Endothelial cell of umbilical vein (primary cell): ENCODE measurements around the gene IFT27. TPM values are rescaled to one million over a fixed set of nuclear protein-coding genes. Genes with fewer than 3 reads are reported as not detected.

Experiments used
- BruUV-seq: library from RNA; stranded (reverse); fragments of 400-500 nt; replicated peaks from 2 replicates; lab custom pipeline; 2021; lab: Mats Ljungman, UMichigan
- CTCF ChIA-PET: fragments of 300-600, 350-600 bp; sonication (Branson Sonifier 250); formaldehyde crosslinking; loops from one replicate; lab custom pipeline; 2021; ENCODE audit warnings: antibody characterized with exemption, inconsistent platforms; lab: Charles Lee
- POLR2A ChIA-PET: fragments of 300-600, 350-600 bp; sonication (Branson Sonifier 250); formaldehyde crosslinking; loops from one replicate; lab custom pipeline; 2021; ENCODE audit warnings: antibody characterized with exemption, inconsistent platforms; lab: Charles Lee
- DNase-seq: peaks from one replicate; pipeline ENCODE4 v3.0.0-alpha.2; 2011; ENCODE audit warnings: low read depth, low spot score
- FAIRE-seq: peaks from 2 replicates; lab custom pipeline; 2011; peaks lifted over from hg19 to GRCh38; lab: Jason Lieb, UNC
- H2AFZ ChIP-seq: 2 replicates; pipeline ENCODE4 v1.6.0; 2012; ENCODE audit warnings: low read depth, low read length, control low read depth, inconsistent platforms
- H3K27ac ChIP-seq: 2 replicates; pipeline ENCODE4 v1.5.1; 2011; ENCODE audit warnings: low read depth, mild to moderate bottlenecking, control low read depth, low read length, moderate library complexity; ENCODE audit not compliant: insufficient read depth
- H3K27me3 ChIP-seq, 2 experiments: 2 replicates each; pipeline versions ENCODE4 v1.6.0 to v1.6.1; 2011; ENCODE audit warnings: low read length in 2 of 2, mixed read lengths in 1 of 2; ENCODE audit not compliant: control insufficient read depth in 2 of 2, insufficient read depth in 2 of 2
- H3K36me3 ChIP-seq, 2 experiments: 2 replicates in 1 of 2; 3 replicates in 1 of 2; pipeline ENCODE4 v1.5.1; 2011; ENCODE audit warnings: low read length in 2 of 2, mild to moderate bottlenecking in 1 of 2, moderate library complexity in 1 of 2; ENCODE audit not compliant: control insufficient read depth in 2 of 2, insufficient read depth in 2 of 2; ENCODE audit errors: extremely low read depth in 1 of 2
- H3K4me1 ChIP-seq: 3 replicates; pipeline ENCODE4 v1.5.1; 2011; ENCODE audit warnings: mild to moderate bottlenecking, low read length; ENCODE audit not compliant: control insufficient read depth, insufficient read depth; ENCODE audit errors: extremely low read depth
- H3K4me2 ChIP-seq: 2 replicates; pipeline ENCODE4 v1.6.1; 2011; ENCODE audit warnings: low read length, control low read depth, mixed read lengths; ENCODE audit not compliant: insufficient read depth
- H3K4me3 ChIP-seq, 3 experiments: fragments of 200-600 bp in 1 of 3; sonication (generic), shearing (Covaris generic) in 1 of 3; replicated peaks in 1 of 3; 2 replicates each; pipeline ENCODE4 v1.5.1; 2011 to 2016; ENCODE audit warnings: control low read depth in 3 of 3, low read length in 3 of 3, mild to moderate bottlenecking in 2 of 3, inconsistent platforms in 1 of 3, low read depth in 1 of 3, moderate library complexity in 1 of 3; ENCODE audit not compliant: insufficient read depth in 1 of 3
- H3K79me2 ChIP-seq: 2 replicates; pipeline ENCODE4 v1.6.0; 2012; ENCODE audit warnings: low read length, inconsistent platforms; ENCODE audit not compliant: control insufficient read depth, insufficient read depth
- H3K9ac ChIP-seq: replicated peaks from 2 replicates; pipeline ENCODE3; 2011; ENCODE audit warnings: low read length, control low read depth; ENCODE audit not compliant: insufficient read depth; ENCODE audit errors: extremely low read depth
- H3K9me1 ChIP-seq: replicated peaks from 3 replicates; pipeline ENCODE4 v1.6.0; 2011; ENCODE audit warnings: mild to moderate bottlenecking, low read length; ENCODE audit not compliant: control insufficient read depth, insufficient read depth; ENCODE audit errors: extremely low read depth
- H3K9me3 ChIP-seq: replicated peaks from 2 replicates; pipeline ENCODE4 v1.5.1; 2012; ENCODE audit warnings: low read length, inconsistent platforms; ENCODE audit not compliant: control insufficient read depth, insufficient read depth
- H4K20me1 ChIP-seq: replicated peaks from 2 replicates; pipeline ENCODE3; 2011; ENCODE audit warnings: mild to moderate bottlenecking, low read length; ENCODE audit not compliant: control insufficient read depth, insufficient read depth; ENCODE audit errors: extremely low read depth
- CTCF ChIP-seq, 2 donors: IDR thresholded peaks; 1 replicate in 1 of 2; 2 replicates in 1 of 2; pipeline ENCODE4 v1.5.1; 2011; ENCODE audit warnings: low read length in 2 of 2, mild to moderate bottlenecking in 2 of 2, moderate library complexity in 2 of 2, control low read depth in 1 of 2, inconsistent platforms in 1 of 2, low read depth in 1 of 2; ENCODE audit not compliant: insufficient read depth in 1 of 2; ENCODE audit errors: extremely low read depth in 1 of 2
- EZH2 ChIP-seq: IDR thresholded peaks from 2 replicates; pipeline ENCODE4 v1.6.1; 2012; ENCODE audit warnings: borderline replicate concordance, low read depth, mild to moderate bottlenecking, moderate library complexity, low read length, inconsistent platforms; ENCODE audit not compliant: severe bottlenecking
- FOS ChIP-seq: IDR thresholded peaks from 2 replicates; pipeline ENCODE4 v1.6.1; 2011; ENCODE audit warnings: mild to moderate bottlenecking, low read length, moderate library complexity, borderline replicate concordance; ENCODE audit not compliant: insufficient read depth
- GATA2 ChIP-seq: IDR thresholded peaks from 2 replicates; pipeline ENCODE4 v1.7.0; 2011; ENCODE audit warnings: low read depth, mild to moderate bottlenecking, moderate library complexity, mixed read lengths, low read length; ENCODE audit not compliant: insufficient read length, insufficient read depth
- JUN ChIP-seq: IDR thresholded peaks from 2 replicates; pipeline ENCODE4 v1.6.1; 2011; ENCODE audit warnings: borderline replicate concordance, low read depth; ENCODE audit not compliant: insufficient read length, insufficient read depth
- MAX ChIP-seq: IDR thresholded peaks from 2 replicates; pipeline ENCODE4 v1.6.1; 2011; ENCODE audit not compliant: insufficient read depth, insufficient read length
- MYC ChIP-seq: IDR thresholded peaks from one replicate; pipeline ENCODE4 v1.6.1; 2011; ENCODE audit warnings: mild to moderate bottlenecking, low read depth, low read length
- POLR2A ChIP-seq: IDR thresholded peaks from 2 replicates; pipeline ENCODE4 v1.6.1; 2012; ENCODE audit warnings: low read depth, mild to moderate bottlenecking, control low read depth, low read length
- dilution Hi-C: fragments of 300-500 bp; cut with MboI; formaldehyde crosslinking; loops from one replicate; pipeline ENCODE4 v1.15.0; 2019; ENCODE audit warnings: low sequenced_read_pairs; ENCODE audit not compliant: extremely low pct_ligation_motif_present
- intact Hi-C: fragments of 100-400 bp; cut with micrococcal nuclease; formaldehyde crosslinking; loops from one replicate; pipeline ENCODE4 v1.10.0; 2022
- polyA plus RNA-seq, 4 experiments: library from polyadenylated mRNA; depleted of rRNA in 3 of 4; stranded (reverse) in 3 of 4; unstranded in 1 of 4; fragments of >200 nt; gene quantifications; 2 replicates each; pipeline versions ENCODE4 v1.2.1 to v1.2.3, GENCODE V29; 2011 to 2012; ENCODE audit warnings: missing spikeins in 1 of 4
- total RNA-seq: library from RNA; stranded (reverse); gene quantifications from 2 replicates; pipeline ENCODE4 v1.2.3, GENCODE V29; 2021

IFT27 gene
- total and polyA plus RNA-seq, 2 donors (not counting 3 experiments of a cell fraction or from before 2014, with no cell fraction given), result 29.9 to 33.7 TPM

- DNase-seq, result no peak
- Histone ChIP-seq H3K36me3 (peaks cover 0 to 4% of the 10 kb centered on the region in 2 experiments), H2AFZ (no peak overlapping the region), H3K4me2 (no peak overlapping the region), H3K79me2 (no peaks in the 10 kb centered on the region), H3K9me1 (no peaks in the 10 kb centered on the region), H3K27ac (no peak overlapping the region), H4K20me1 (no peaks in the 10 kb centered on the region), H3K4me3 (no peak overlapping the region), H3K27me3 (no peaks in the 10 kb centered on the region), H3K4me1 (no peaks in the 10 kb centered on the region), H3K9ac (no peak overlapping the region), H3K9me3 (no peaks in the 10 kb centered on the region)
- dilution Hi-C loops, result no loop called here
- no TSS peak for BruUV-seq
- TF ChIP-seq JUN (no peak), FOS (no peak), POLR2A (no peak), EZH2 (no peak), GATA2 (no peak), MAX (no peak)
- ChIA-PET CTCF (interaction anchor here (0.7 to 6.4 kb wide), 6 partner anchors 9 to 218 kb away, joined by 3 to 75 read pairs (median 9); partner anchors contain the start of gene IFT27), POLR2A (no interaction called here)
- intact Hi-C loops, result loop anchor here (5.0 kb wide), 1 partner anchor 217 kb away; no protein-coding TSS in a partner anchor
- FAIRE-seq, result no peak
Observed at GRCh38 chr22:36758792-36759271, 17.1 kb downstream of the IFT27 start.

GRCh38 chr22:36757668-36758211 lies 18.2 kb downstream of the IFT27 start:
- BruUV-seq, result no TSS peak
- ChIA-PET CTCF (interaction anchor here (0.5 to 6.4 kb wide), 17 partner anchors 10 to 501 kb away, joined by 3 to 75 read pairs (median 4); partner anchors contain the start of gene IFT27), POLR2A (no interaction called here)
- no peak overlapping the region for H2AFZ ChIP-seq
- no peak overlapping the region for H3K9ac ChIP-seq
- intact Hi-C loops (loop anchor here (1.0 to 5.0 kb wide), 3 partner anchors 17 to 221 kb away; no protein-coding TSS in a partner anchor), dilution Hi-C loops (no loop called here)
- TF ChIP-seq MYC (no peak), MAX (no peak), CTCF (IDR thresholded peaks at IDR 0.05; ENCODE audit: extremely low read depth in 1 of 2, insufficient read depth in 1 of 2, low read depth in 1 of 2, low read length in 2 of 2) (peak; percentile 82 to 94), POLR2A (no peak), EZH2 (no peak)
- no peak overlapping the region for H3K4me2 ChIP-seq
- H3K27ac ChIP-seq, result no peak overlapping the region
- no peaks in the 10 kb centered on the region for H3K79me2 ChIP-seq
- DNase-seq (peak; percentile 53), FAIRE-seq (peak; percentile 81)
- no peaks in the 10 kb centered on the region for H3K4me1 ChIP-seq
- H3K36me3 ChIP-seq, result no peaks in the 10 kb centered on the region
- H3K9me3 ChIP-seq, result no peaks in the 10 kb centered on the region
- H4K20me1 ChIP-seq, result no peaks in the 10 kb centered on the region
- H3K9me1 ChIP-seq, result no peaks in the 10 kb centered on the region
- no peak overlapping the region for H3K4me3 ChIP-seq
- H3K27me3 ChIP-seq, result peaks cover 0 to 4% of the 10 kb centered on the region in 2 experiments
